ENCODE data around the gene FKBP11.

The FKBP11 gene

DNA sequence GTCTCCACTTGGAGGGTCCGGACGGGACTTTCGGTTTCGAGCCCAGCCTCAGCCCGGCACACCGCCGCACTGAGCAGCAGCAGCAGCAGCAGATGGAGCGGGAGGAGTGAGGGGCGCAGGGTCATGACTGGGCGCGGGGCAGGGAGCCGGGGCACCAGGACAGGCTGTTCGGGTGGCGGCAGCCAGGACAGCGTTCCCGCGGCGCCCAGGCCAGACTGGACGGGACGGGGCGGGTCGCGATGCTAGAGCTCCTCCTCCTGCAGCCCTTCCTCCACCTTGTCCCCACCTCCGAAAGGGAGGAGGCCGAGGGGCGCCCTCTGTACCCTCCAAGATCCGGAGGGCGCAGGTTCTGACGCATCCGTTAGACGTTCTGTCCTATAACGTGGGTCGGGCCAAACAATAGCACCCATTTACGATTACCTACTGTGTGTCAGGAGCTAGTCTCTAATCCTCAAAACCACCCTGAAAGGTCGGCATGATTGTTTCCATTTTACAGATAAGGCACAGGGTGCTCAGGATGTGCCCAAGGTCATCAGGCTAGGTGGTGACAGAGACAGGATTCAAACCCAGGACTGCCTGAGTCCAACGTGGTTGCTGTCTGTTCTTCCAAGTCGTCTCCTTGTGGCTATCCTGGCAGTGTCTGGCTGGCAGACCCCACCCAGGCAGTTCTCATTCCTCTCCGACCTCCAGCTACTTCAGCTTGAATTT lies at the start of gene FKBP11:
TSS of gene FKBP11 (minus strand) at position 189 of the 708 bp plus-strand sequence. CDS start at position 125, 64 bp downstream.
- no peak for DNase-seq

GRCh38 chr12:48973941-48974673 lies 48.8 kb upstream of the FKBP11 start:
- DNase-seq: no peak

DNA sequence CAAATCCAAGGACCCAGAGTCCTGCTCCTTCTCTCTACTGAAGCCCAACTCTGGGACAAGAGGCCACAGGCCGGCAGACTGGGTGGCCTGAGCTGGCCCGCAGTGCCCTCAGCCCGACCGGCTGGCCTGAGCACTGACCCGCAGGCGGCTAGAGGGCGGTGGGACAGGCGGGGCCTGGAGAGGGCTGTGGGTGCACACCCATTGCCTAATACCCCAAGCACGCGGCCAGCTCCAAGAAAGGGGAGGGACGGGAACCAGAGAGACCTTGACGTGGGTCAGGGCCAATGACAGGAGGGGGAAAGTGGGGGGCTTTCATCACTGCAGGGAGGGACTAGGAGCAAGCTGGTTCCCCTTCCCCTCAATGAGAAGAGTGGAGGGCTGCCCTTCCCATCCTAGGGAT lies 48.2 kb upstream of the FKBP11 start:
- DNase-seq: no peak

- no peak for DNase-seq
Measured at GRCh38 chr12:48972952-48973483, 47.7 kb upstream of the FKBP11 start.

- DNase-seq: no peak
Measured at GRCh38 chr12:48972213-48972951, 47.1 kb upstream of the FKBP11 start.

DNA sequence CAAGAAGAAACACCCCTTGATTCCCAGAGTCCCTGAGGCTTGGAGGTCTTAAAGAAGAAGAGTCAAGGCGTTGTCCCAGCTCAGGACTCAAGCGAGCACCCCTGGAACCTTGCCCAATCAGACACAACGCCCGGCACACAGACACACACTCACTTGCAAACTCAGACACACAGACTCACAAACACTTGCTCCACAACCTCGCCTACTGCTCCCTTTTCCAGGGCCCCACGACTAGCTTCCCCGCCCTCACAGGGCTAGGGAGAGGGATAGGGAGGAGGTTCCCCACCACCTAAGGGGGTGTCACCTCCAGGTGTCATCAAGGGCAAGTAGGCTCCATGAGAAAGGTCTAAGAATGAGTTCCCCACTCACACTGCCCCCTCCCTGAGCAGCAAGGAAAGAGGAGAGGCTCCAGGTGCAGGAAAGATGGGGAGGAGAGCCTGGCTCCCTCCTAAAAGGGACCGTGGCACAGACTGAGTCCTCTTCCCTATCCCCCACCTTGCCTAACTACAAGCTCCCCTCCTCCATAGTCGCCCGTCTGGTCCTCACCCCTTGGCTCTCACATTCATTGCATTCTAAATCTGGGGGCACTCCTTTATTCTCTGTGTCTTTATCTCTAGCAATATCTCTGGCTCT lies 45.5 kb upstream of the FKBP11 start:
- no peak for DNase-seq

GRCh38 chr12:48969833-48970701 lies 44.8 kb upstream of the FKBP11 start:
- no peak for DNase-seq

DNA sequence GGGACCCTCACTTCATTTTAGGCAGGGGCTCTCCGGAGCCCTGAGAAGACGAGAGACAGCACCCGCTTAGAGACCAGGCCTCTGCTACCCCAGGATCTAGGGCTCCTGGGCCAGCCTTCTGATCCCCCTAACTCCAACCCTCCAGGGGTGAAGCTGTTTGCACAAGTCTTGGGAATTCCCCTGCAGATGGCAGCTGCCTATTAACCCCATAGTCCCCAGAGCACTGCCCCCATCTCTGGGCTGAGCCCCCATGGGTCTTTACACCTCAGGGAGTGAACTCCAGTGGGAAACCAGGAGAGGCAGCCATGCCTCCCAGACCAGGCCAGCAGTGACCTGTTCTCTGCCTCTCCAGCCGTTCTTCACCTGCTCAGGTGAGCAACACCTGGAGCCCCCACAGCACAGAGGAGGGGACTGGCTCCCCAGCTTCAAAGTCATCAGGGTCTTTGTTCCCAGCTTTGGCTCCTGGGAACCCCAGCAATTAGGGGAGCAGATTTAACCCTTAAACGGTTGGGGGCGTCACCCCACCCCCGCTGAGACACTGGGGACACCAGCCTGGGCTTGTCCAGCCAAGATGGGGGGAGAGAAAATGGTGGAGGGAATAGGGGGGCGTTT lies 44.0 kb upstream of the FKBP11 start:
- no peak for DNase-seq

DNA sequence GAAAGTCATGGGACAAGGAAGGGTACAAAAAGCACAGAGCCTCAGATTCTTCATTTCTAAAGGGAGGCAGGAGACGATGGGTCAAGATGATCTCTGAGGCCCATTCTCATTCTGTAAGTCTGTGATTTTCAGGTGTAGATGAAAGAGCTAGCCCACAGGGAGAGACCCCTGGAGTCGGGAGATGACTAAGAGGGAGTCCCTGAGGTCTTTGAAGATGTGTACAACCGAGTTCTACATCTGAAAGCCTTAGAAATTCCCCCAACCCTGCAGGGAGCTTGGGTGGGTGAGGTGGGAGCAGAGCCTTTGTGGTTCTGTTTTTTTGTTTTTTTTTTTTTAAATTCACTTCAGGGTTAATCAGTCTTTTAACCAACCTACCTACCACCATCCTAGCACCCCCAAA lies 43.2 kb upstream of the FKBP11 start:
- no peak for DNase-seq

DNA sequence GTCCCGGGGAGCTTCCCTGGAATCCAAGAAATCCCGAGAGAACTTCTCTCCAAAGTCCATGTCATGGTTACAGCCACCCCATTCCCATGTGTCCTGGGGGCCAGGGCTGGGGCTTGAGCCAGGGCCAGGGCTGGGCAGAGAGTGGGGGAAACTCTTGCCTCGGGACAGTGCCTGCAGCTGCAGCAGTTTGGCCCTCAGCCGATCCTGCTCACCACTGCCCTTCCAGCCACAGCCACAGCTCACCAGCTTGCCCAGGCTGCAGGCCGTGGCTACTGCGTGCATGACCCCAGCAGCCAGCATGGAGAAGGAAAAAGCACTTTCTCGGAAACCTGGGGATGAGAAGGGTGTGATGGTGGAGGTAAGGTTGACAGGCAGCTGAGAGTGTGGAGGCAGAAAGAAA lies 42.7 kb upstream of the FKBP11 start:
- DNase-seq: no peak

GRCh38 chr12:48966177-48966895 lies 41.0 kb upstream of the FKBP11 start:
- no peak for DNase-seq

DNA sequence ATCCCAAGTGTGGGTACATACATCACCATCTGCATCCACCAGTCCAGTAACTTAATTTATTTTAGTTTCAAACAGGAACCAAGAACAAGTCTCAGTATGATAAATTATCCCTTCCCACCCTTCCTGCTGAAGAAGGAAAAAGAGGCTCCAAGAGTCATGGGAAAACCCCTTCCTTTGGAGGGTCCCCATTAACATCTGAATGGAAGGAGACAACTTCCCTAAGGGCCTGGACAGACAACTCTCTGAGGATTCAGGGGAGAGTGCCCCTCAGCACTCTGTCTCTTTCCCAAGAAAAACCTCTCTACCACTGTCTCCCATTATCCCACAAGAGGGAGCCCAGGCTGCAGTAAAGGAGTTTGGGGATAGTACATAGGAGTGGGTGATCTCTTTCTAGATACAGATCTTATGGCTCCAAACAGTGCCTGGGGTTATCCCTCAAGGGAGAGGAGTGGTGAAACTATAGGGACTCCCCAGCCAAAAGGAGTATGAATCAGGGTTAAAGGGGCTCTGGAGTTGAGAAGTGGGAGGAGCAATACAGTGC lies 40.1 kb upstream of the FKBP11 start:
- DNase-seq: no peak

- no peak for DNase-seq
Measured at GRCh38 chr12:48961801-48962200, 36.5 kb upstream of the FKBP11 start.

GRCh38 chr12:48961331-48961730 lies 36.0 kb upstream of the FKBP11 start:
- no peak for DNase-seq

DNA sequence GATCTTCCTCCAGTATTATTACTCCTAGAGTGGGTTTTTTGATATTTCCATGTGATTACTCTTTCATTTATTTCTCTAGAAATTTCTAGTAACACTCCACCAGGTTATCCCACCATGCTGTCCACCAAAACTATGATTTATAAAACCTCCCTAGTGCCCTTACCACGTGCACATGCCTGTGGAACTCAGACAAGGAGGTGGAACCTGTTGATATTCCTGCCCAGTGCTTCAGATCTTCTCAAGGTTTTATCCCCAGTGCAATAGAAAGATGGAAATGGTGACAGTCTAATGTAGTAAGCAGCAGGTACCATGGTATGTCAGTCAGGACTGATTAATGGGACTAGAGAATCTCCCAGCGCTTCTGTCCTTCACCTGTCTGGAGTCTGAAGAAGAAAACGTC lies 35.5 kb upstream of the FKBP11 start:
- no peak for DNase-seq

DNA sequence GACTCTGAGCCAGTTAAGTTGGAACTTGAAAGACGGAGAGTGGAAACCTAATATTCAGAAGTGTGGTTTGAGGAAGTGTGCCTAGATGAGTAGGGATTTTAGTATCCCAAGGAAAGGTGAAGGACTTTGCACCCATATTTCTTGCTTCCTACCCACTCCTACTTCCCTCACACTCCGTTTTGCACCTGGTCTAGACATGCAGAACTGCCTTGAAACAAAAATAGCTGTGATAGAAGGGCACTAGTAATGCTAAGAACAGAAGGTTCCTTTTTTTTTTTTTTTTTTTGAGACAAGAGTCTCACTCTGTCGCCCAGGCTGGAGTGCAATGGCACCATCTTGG lies 32.7 kb upstream of the FKBP11 start:
- no peak for DNase-seq

GRCh38 chr12:48957141-48958048 lies 32.1 kb upstream of the FKBP11 start, which contains the start of gene ARF3:
Gene ARF3 (minus strand): TSS chr12:48957487. CDS start chr12:48941095, 16,392 bp downstream.
- DNase-seq: peak; percentile 82

GRCh38 chr12:48956279-48957140 lies 31.2 kb upstream of the FKBP11 start:
- peak; percentile 13 for DNase-seq
